ENCODE data around the gene FAF1.
"Not testable (repeated sequence)": the region's sequence is repeated elsewhere in the genome, so short reads cannot be mapped to it uniquely, and the experiment has no call there.

The FAF1 gene

DNA sequence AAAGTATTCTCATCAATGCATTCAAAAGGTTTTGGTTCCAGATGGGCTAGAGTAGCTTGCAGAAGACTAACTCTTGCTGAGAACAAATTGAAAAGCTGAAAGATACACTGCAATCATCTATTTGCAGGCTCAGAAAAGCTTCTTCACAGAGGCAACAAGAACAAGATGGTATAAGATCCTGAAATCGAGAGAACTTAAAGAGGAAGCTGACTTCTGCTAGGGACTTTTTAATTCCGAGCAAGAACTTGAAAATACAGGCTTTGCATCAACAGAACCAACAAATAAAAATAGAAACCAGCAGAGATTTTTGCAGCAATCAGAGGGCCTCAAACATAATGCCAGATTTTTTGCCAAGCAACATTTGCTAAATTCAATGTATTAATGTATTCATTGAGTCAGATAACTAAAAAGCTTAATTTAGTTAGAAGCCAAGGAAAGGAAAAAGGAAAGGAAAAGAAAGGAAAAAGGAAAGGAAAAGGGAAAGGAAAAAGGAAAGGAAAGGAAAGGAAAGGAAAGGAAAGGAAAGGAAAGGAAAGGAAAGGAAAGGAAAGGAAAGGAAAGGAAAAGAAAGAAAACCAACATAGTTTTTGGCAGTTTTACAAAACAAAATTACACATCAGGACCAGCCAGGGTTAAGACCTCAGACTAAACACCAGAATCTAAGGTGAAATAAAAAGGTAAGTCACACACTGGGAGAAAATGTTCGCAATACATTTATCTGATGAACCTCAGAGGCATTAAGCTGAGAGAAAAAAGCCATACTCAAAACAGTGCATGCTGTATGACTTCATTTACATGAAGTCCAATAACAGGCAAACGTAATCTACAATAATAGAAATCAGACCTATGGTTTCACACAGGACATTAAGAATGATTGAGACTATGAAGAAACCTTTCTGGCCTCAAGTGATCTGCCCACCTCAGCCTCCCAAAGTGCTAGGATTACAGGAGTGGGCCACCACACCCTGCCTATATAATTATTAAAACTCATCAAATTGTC is 42.6 kb downstream of the FAF1 start:
- DNase-seq (ENCODE audit: extremely low read depth in 1 of 2, low read depth in 1 of 2), result no peak

DNA sequence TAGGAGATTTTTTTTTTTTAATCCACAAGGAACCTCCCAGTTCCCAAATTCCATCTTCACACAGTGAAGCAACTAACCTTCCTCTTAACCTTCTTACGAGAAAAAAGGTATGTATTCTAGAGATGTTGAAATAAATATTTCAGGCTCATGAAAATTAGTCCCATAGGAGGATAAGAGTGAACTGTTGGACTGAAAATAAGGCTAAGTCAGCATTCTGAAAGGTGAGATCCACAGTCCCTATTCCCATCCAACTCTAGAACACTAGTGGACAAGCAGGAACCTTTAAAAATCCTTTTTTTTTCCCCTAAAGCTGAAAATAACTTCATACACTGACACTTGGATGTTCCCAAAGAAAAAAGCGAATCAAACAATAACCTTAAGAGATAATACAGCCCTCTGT is 44.4 kb downstream of the FAF1 start:
- no peak for DNase-seq (ENCODE audit: extremely low read depth in 1 of 2, low read depth in 1 of 2)

- no peak for DNase-seq (ENCODE audit: extremely low read depth in 1 of 2, low read depth in 1 of 2)
Observed at GRCh38 chr1:50913954-50914353, 46.1 kb downstream of the FAF1 start.

DNA sequence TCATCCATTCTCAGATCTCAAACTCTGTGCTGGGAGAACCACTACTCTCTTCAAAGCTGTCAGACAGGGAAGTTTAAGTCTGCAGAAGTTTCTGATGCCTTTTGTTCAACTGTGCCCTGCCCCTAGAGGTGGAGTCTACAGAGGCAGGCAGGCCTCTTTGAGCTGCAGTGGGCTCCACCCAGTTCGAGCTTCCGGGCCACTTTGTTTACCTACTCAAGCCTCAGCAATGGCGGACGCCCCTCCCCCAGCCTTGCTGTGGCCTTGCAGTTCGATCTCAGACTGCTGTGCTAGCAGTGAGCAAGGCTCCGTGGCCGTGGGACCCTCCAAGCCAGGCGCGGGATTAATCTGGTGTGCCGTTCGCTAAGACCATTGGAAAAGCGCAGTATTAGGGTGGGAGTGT is 49.7 kb downstream of the FAF1 start:
- DNase-seq (ENCODE audit: extremely low read depth in 1 of 2, low read depth in 1 of 2), result not testable (repeated sequence)

DNA sequence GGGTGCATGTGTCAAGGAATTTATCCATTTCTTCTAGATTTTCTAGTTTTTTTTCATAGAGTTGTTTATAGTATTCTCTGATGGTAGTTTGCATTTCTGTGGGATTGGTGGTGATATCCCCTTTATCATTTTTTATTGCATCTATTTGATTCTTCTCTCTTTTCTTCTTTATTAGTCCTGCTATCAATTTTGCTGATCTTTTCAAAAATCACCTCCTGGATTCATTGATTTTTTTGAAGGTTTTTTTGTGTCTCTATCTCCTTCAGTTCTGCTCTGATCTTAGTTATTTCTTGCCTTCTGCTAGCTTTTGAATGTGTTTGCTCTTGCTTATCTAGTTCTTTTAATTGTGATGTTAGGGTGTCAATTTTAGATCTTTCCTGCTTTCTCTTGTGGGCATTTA is 52.5 kb downstream of the FAF1 start:
- not testable (repeated sequence) for DNase-seq (ENCODE audit: extremely low read depth in 1 of 2, low read depth in 1 of 2)

DNA sequence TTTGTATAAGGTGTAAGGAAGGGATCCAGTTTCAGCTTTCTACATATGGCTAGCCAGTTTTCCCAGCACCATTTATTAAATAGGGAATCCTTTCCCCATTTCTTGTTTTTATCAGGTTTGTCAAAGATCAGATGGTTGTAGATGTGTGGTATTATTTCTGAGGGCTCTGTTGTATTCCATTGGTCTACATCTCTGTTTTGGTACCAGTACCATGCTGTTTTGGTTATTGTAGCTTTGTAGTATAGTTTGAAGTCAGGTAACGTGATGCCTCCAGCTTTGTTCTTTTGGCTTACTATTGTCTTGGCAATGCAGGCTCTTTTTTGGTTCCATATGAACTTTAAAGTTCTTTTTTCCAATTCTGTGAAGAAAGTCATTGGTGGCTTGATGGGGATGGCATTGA is 54.0 kb downstream of the FAF1 start:
- DNase-seq (ENCODE audit: extremely low read depth in 1 of 2, low read depth in 1 of 2), result not testable (repeated sequence)

- DNase-seq (ENCODE audit: extremely low read depth in 1 of 2, low read depth in 1 of 2), result no peak
Observed at GRCh38 chr1:50902419-50902818, 57.6 kb downstream of the FAF1 start.

- DNase-seq (ENCODE audit: extremely low read depth in 1 of 2, low read depth in 1 of 2), result no peak
Observed at GRCh38 chr1:50901872-50902271, 58.2 kb downstream of the FAF1 start.

DNA sequence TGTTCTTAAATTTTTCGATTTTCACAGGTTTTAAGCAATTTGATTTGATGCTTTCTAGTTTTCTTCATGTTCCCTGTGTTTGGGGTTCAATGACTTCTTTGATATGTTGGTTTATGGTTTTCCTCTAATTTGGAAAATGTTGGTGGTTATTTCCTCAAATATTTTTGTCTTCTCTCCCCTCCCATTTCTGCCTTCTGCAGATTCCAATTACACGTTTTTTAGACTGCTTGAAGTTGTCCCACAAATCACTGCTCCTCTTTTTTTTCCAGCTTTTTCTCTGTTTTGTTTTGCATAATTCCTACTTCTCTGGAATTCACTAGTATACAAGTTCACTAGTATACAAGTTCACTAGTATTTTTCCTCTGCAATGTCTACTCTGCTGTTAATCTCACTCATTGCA is 61.3 kb downstream of the FAF1 start:
- no peak for DNase-seq (ENCODE audit: extremely low read depth in 1 of 2, low read depth in 1 of 2)

DNA sequence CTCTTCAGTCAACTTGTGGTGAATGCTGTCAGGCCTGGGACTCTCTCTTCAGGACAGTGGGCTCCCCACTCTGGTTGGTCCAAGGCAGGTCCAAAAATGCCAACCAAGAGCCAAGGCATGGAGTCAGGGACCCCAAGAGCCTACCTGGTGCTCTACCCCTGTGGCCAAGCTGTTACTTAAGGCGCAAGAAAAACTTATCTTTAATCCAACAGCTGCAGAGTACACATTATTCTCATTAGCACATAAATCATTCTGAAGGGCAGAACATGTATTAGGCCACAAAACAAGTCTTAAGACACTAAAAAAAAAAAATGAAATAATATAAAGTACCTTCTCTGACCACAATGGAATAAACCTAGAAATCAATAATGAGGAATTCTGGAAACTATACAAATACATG is 65.7 kb downstream of the FAF1 start:
- DNase-seq (ENCODE audit: extremely low read depth in 1 of 2, low read depth in 1 of 2), result no peak

DNA sequence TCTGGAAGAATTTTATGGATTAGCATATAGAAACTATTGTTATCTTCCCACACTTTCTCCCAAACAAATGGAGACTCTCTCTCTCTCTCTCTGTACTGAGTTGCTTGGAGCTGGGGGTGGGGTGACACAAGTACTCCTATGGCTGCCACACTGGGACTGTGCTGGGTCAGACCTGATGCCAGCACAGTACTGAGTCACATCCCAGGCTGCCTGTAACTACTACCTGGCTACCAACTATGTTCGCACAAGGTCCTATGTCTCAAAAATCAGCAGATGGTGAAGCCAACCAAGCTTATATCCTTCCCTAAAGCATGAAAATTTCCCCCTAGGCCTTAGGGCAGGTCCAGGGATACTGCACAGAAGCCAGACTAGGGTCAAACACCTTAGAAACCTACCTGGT is 66.6 kb downstream of the FAF1 start:
- DNase-seq (ENCODE audit: extremely low read depth in 1 of 2, low read depth in 1 of 2), result no peak

GRCh38 chr1:50887555-50887954 is 72.5 kb downstream of the FAF1 start:
- not testable (repeated sequence) for DNase-seq (ENCODE audit: extremely low read depth in 1 of 2, low read depth in 1 of 2)

- no peak for DNase-seq (ENCODE audit: extremely low read depth in 1 of 2, low read depth in 1 of 2)
Observed at GRCh38 chr1:50880373-50880772, 79.7 kb downstream of the FAF1 start.

GRCh38 chr1:50879137-50879536 is 80.9 kb downstream of the FAF1 start:
- DNase-seq (ENCODE audit: extremely low read depth in 1 of 2, low read depth in 1 of 2), result no peak

GRCh38 chr1:50878434-50878833 is 81.6 kb downstream of the FAF1 start:
- DNase-seq (ENCODE audit: extremely low read depth in 1 of 2, low read depth in 1 of 2), result no peak

GRCh38 chr1:50877641-50878040 is 82.4 kb downstream of the FAF1 start:
- DNase-seq (ENCODE audit: extremely low read depth in 1 of 2, low read depth in 1 of 2), result no peak

DNA sequence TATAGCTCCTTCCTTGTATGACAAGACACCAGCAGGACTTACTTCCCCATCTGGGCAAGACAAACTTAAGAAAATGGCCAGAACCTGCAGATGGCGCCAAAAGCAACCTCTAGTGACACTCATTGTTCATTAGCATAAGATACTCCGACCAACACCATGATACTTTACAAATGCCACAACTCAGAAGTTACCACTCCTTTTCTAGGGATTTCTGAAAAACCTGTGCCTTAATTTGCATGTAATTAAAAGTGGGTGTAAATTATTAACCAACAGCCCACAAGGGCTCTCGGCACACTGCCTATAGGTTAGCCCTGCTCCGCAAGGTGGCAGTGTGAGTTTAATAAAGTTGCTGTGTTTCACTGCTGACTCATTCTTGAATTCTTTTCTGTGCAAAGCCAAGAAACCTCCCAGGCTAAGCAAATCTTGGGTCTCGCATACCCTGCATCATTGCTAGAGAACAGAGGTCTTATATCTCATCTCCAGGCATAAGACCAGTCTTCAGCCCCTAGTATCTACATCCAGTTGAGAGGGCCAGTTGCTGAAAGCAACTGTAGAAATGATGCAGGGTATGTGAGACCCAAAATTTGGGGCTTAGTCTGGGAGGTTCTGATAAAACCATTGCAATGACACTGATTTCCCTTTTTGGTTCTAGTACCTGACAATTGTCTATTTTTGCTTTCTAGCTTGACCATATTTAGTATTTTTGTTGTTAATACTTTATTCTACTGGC is 86.4 kb downstream of the FAF1 start:
- DNase-seq (ENCODE audit: extremely low read depth in 1 of 2, low read depth in 1 of 2), result peak in 1 of 2 donors; percentile 47

DNA sequence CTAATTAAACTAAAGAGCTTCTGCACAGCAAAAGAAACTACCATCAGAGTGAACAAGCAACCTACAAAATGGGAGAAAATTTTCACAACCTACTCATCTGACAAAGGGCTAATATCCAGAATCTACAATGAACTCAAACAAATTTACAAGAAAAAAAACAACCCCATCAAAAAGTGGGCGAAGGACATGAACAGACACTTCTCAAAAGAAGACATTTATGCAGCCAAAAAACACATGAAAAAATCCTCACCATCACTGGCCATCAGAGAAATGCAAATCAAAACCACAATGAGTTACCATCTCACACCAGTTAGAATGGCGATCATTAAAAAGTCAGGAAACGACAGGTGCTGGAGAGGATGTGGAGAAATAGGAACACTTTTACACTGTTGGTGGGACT is 95.2 kb downstream of the FAF1 start:
- not testable (repeated sequence) for DNase-seq (ENCODE audit: extremely low read depth in 1 of 2, low read depth in 1 of 2)

DNA sequence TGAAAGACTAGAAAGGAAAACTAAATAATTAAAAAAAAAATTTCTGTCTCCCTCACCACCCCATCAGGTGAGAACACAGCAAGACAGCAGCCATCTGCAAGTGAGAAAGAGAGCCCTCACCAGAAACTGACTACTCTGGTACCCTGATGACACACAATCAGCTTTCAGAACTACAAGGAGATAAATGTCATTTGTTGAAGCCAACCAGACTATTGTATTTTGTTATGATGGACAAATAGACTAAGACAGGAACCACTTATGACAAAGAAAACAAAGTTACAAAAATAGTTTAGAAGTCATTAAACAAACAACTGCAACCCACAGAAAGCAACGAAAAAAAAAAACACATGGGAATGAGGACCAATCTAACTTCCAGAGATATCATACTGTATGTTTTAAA is 98.3 kb downstream of the FAF1 start:
- DNase-seq (ENCODE audit: extremely low read depth in 1 of 2, low read depth in 1 of 2), result no peak

GRCh38 chr1:50860702-50861101 is 99.4 kb downstream of the FAF1 start:
- no peak for DNase-seq (ENCODE audit: extremely low read depth in 1 of 2, low read depth in 1 of 2)

GRCh38 chr1:50860256-50860655 is 99.8 kb downstream of the FAF1 start:
- no peak for DNase-seq (ENCODE audit: extremely low read depth in 1 of 2, low read depth in 1 of 2)

GRCh38 chr1:50859657-50860056 is 100.4 kb downstream of the FAF1 start:
- no peak for DNase-seq (ENCODE audit: extremely low read depth in 1 of 2, low read depth in 1 of 2)
